ENCODE results near the gene VWC2L. TPM values are rescaled to one million over a fixed set of nuclear protein-coding genes. Genes with fewer than 3 reads are reported as not detected.

Gene VWC2L
- total and polyA plus RNA-seq, 2 of the 4 experiments (the other 2 are of a cell fraction) = not detected

DNA sequence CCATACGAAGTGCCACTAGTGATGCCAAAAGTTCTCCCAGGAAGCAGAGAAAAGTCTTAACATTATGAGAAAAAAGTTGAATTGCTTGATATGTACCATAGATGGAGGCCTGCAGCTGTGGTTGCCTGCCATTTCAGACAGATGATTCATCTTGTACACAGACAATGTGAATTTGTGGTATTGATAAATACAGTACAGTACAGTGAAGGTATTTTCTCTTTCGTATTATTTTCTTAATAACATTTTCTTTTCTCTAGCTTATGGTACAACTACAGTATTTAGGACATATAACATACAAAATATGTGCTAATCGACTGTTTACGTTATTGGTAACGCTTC lies 33.6 kb upstream of the VWC2L start:
- no peak for TF ChIP-seq MAFK (IDR thresholded peaks at IDR 0.05; ENCODE audit: low read depth, low read length)
- no peak for TF ChIP-seq CHD1 (IDR thresholded peaks at IDR 0.05; ENCODE audit: low read depth, low read length)
- no peak for TF ChIP-seq MAZ (IDR thresholded peaks at IDR 0.05; ENCODE audit: borderline replicate concordance, low read depth, low read length)
- TF ChIP-seq RAD21 (IDR thresholded peaks at IDR 0.05; ENCODE audit: low read length) = no peak
- TF ChIP-seq MXI1 (IDR thresholded peaks at IDR 0.05; ENCODE audit: borderline replicate concordance, low read depth, low read length) = no peak
- no peak for TF ChIP-seq SMC3 (IDR thresholded peaks at IDR 0.05; ENCODE audit: low read depth, low read length)
- TF ChIP-seq CTCF (conservative IDR thresholded peaks at IDR 0.05; ENCODE audit: low read depth, low read length) = no peak
- no peak for TF ChIP-seq RCOR1 (IDR thresholded peaks at IDR 0.05; ENCODE audit: insufficient replicate concordance, low read length)
- no peak for TF ChIP-seq CEBPB (IDR thresholded peaks at IDR 0.05; ENCODE audit: low read depth, low read length)
- TF ChIP-seq BHLHE40 (IDR thresholded peaks at IDR 0.05; ENCODE audit: low read depth, low read length) = no peak
- TF ChIP-seq, protein P1, sequence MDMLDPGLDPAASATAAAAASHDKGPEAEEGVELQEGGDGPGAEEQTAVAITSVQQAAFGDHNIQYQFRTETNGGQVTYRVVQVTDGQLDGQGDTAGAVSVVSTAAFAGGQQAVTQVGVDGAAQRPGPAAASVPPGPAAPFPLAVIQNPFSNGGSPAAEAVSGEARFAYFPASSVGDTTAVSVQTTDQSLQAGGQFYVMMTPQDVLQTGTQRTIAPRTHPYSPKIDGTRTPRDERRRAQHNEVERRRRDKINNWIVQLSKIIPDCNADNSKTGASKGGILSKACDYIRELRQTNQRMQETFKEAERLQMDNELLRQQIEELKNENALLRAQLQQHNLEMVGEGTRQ (IDR thresholded peaks at IDR 0.05; ENCODE audit: low read depth, low read length) = no peak
- Histone ChIP-seq H3K9ac (ENCODE audit: low read depth, low read length) (no peak overlapping the region), H3K27me3 (ENCODE audit: control insufficient read depth, insufficient read depth, low read length) (no peaks in the 10 kb centered on the region), H2AFZ (replicated peaks; ENCODE audit: low read length, poor library complexity) (no peak overlapping the region), H4K8ac (ENCODE audit: low read depth in 2 of 2, low read length in 2 of 2) (no peak overlapping the region), H3K9me3 (ENCODE audit: control insufficient read depth, insufficient read depth, low read length) (no peaks in the 10 kb centered on the region), H3K4ac (ENCODE audit: low read depth, low read length) (no peak overlapping the region), H4K91ac (ENCODE audit: insufficient read depth, low read depth, low read length) (no peak overlapping the region), H3K4me3 (ENCODE audit: insufficient read depth, low read depth, low read length) (no peak overlapping the region), H2BK120ac (ENCODE audit: low read depth, low read length) (no peak overlapping the region), H3K23ac (ENCODE audit: low read depth, low read length) (no peak overlapping the region), H3K14ac (replicated peaks; ENCODE audit: low read depth, low read length) (no peak overlapping the region), H2AK5ac (ENCODE audit: low read depth, low read length) (no peak overlapping the region), H3K4me2 (ENCODE audit: low read depth, low read length) (no peak overlapping the region), H3K79me1 (ENCODE audit: low read depth in 1 of 2, low read length in 2 of 2) (no peaks in the 10 kb centered on the region), H3K56ac (ENCODE audit: extremely low read depth, insufficient read depth, low read length) (no peak overlapping the region), H2BK5ac (ENCODE audit: low read depth, low read length, poor library complexity, severe bottlenecking) (no peak overlapping the region), H3K27ac (ENCODE audit: insufficient read depth, low read length) (no peak overlapping the region), H3K9me1 (ENCODE audit: insufficient read depth, low read length) (no peaks in the 10 kb centered on the region), H2AK9ac (replicated peaks; ENCODE audit: low read depth, low read length, poor library complexity) (no peak overlapping the region), H2BK15ac (ENCODE audit: low read depth, low read length) (no peak overlapping the region), H3K18ac (ENCODE audit: low read depth, low read length) (no peak overlapping the region), H3K36me3 (ENCODE audit: control insufficient read depth, insufficient read depth, low read length) (no peaks in the 10 kb centered on the region), H4K20me1 (ENCODE audit: insufficient read depth, low read length) (no peaks in the 10 kb centered on the region), H3K4me1 (ENCODE audit: control insufficient read depth, insufficient read depth, low read length) (no peaks in the 10 kb centered on the region), H4K5ac (ENCODE audit: low read depth, low read length) (no peak overlapping the region), H2BK20ac (ENCODE audit: low read depth, low read length) (no peak overlapping the region)
- WGBS, 2 experiments (ENCODE audit: extremely low coverage in 2 of 2, insufficient read length in 1 of 2) = 40% methylated on average over 1 of the region's 5 CpGs; no CpG with 5 or more reads in 1 of the 2 experiments
- POLR2A ChIA-PET (ENCODE audit: unreplicated experiment) = no interaction called here
- dilution Hi-C loops (cut with HindIII; ENCODE audit: low sequenced_read_pairs, unreplicated experiment) (no loop called here), intact Hi-C loops (cut with micrococcal nuclease) (no loop called here), in situ Hi-C loops (cut with MboI; ENCODE audit: low sequenced_read_pairs) (no loop called here)
- DNase-seq = peak; percentile 20
- no TSS peak for BruUV-seq (replicated peaks)
- ATAC-seq (ENCODE audit: low read depth) = peak; percentile 51
- CTCF ChIA-PET = interaction anchor here (1.3 kb wide), 1 partner anchor 17 kb away, joined by 3 read pairs; no protein-coding TSS in a partner anchor

Data from IMR-90 (cell line).